ENCODE measurements around the gene BUD13.

Gene BUD13

DNA sequence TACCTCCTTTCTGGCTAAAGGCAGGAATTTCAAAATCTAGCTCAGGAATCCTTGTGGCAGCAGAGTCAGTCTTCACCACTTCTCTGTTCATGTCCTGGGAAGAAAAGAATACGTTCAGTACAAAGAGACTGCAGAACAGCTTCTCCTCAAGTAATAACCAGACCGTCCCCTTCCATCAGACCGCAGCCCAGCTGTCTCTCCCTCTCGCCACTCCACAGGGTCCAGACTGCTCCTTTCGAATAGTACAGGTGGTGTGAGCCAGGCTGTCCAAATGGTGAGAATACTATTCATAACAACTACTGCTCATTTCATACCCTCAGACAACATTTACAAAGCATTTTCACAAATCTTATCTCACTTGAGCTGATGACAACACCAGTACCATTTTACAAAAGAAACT lies 14.2 kb upstream of the BUD13 start:
- Histone ChIP-seq H3K9ac (ENCODE audit: low read length) (no peak overlapping the region), H2AFZ (ENCODE audit: insufficient read depth, low read length, poor library complexity) (no peak overlapping the region)
- no CpG with 5 or more reads among the region's 5 CpGs for WGBS (ENCODE audit: extremely low coverage, insufficient coverage, insufficient read length)

DNA sequence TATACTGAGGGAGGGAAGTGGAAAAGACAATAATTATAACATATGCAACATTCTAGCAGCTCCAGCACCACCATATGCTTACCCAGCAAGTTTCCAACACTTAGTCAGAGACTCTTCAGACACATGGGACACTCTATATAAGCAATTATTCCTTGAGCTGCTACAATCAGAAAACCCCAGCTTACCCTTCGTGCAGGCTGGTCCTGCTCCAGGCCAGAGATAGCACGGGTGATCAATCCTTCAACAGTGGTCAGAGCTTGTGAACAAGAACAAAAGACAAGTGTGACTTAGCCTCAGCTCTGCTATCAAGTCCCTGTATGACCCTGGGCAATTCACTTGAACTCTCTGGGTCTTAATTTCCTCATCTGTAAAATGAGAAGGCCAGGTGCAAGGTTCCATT lies 13.5 kb upstream of the BUD13 start:
- H3K9me3 ChIP-seq (ENCODE audit: insufficient read depth, low read depth, low read length): peaks cover 2% of the 10 kb centered on the region
- no peak overlapping the region for H2BK5ac ChIP-seq (ENCODE audit: low read depth, low read length, poor library complexity)
- peaks cover 13 to 16% of the 10 kb centered on the region in 2 experiments for H3K4me1 ChIP-seq (ENCODE audit: control insufficient read depth in 1 of 2, insufficient read depth in 2 of 2, low read length in 2 of 2)
- no peak overlapping the region for H4K12ac ChIP-seq (ENCODE audit: low read depth, low read length)
- no peak overlapping the region for H3K14ac ChIP-seq (ENCODE audit: low read length)
- H4K8ac ChIP-seq (ENCODE audit: low read depth, low read length): no peak overlapping the region
- H3K18ac ChIP-seq (ENCODE audit: low read length): no peak overlapping the region
- H2AFZ ChIP-seq (ENCODE audit: insufficient read depth, low read length, poor library complexity): no peak overlapping the region
- no peak overlapping the region for H3K4ac ChIP-seq (ENCODE audit: low read depth, low read length)
- H3K27me3 ChIP-seq (ENCODE audit: insufficient read depth, low read length): no peaks in the 10 kb centered on the region
- no peak for DNase-seq
- no peak overlapping the region for H2BK12ac ChIP-seq (ENCODE audit: low read length)
- WGBS (ENCODE audit: extremely low coverage, insufficient coverage, insufficient read length): no CpG with 5 or more reads among the region's 2 CpGs
- no peak overlapping the region for H3K27ac ChIP-seq (ENCODE audit: low read depth, low read length)
- H3K4me2 ChIP-seq (ENCODE audit: low read length): no peak overlapping the region
- H3K79me2 ChIP-seq (ENCODE audit: control insufficient read depth, insufficient read depth, low read length, poor library complexity): peaks cover 9% of the 10 kb centered on the region
- H3K23ac ChIP-seq (ENCODE audit: low read length): no peak overlapping the region
- peaks cover 29 to 41% of the 10 kb centered on the region in 2 experiments for H3K36me3 ChIP-seq (ENCODE audit: control insufficient read depth in 1 of 2, insufficient read depth in 2 of 2, low read length in 2 of 2)
- peaks cover 7% of the 10 kb centered on the region for H3K79me1 ChIP-seq (ENCODE audit: low read length)
- no peak overlapping the region for H2BK120ac ChIP-seq (ENCODE audit: insufficient read depth, low read length, poor library complexity)
- H4K91ac ChIP-seq (ENCODE audit: low read depth, low read length): no peak overlapping the region
- H2AK5ac ChIP-seq (ENCODE audit: low read length): no peak overlapping the region
- H3K4me3 ChIP-seq (ENCODE audit: low read depth, low read length): no peak overlapping the region
- H3K9ac ChIP-seq (ENCODE audit: low read length): no peak overlapping the region

More for the DNA sequence above, 14.2 kb upstream of the BUD13 start:
- no peak overlapping the region for H3K4me3 ChIP-seq (ENCODE audit: low read depth, low read length)
- peaks cover 9% of the 10 kb centered on the region for H3K79me2 ChIP-seq (ENCODE audit: control insufficient read depth, insufficient read depth, low read length, poor library complexity)
- peaks cover 7% of the 10 kb centered on the region for H3K79me1 ChIP-seq (ENCODE audit: low read length)
- no peak overlapping the region for H4K12ac ChIP-seq (ENCODE audit: low read depth, low read length)
- no peak overlapping the region for H3K18ac ChIP-seq (ENCODE audit: low read length)
- peak overlapping the region; percentile 96 for H3K4me2 ChIP-seq (ENCODE audit: low read length)
- no peak overlapping the region for H4K8ac ChIP-seq (ENCODE audit: low read depth, low read length)
- peaks cover 13 to 19% of the 10 kb centered on the region in 2 experiments for H3K4me1 ChIP-seq (ENCODE audit: control insufficient read depth in 1 of 2, insufficient read depth in 2 of 2, low read length in 2 of 2)
- DNase-seq: no peak
- H3K27me3 ChIP-seq (ENCODE audit: insufficient read depth, low read length): no peaks in the 10 kb centered on the region
- no peak overlapping the region for H2BK5ac ChIP-seq (ENCODE audit: low read depth, low read length, poor library complexity)
- no peak overlapping the region for H4K91ac ChIP-seq (ENCODE audit: low read depth, low read length)
- H2AK5ac ChIP-seq (ENCODE audit: low read length): no peak overlapping the region
- no peak overlapping the region for H2BK120ac ChIP-seq (ENCODE audit: insufficient read depth, low read length, poor library complexity)
- peaks cover 24 to 38% of the 10 kb centered on the region in 2 experiments for H3K36me3 ChIP-seq (ENCODE audit: control insufficient read depth in 1 of 2, insufficient read depth in 2 of 2, low read length in 2 of 2)
- no peak overlapping the region for H3K14ac ChIP-seq (ENCODE audit: low read length)
- H3K4ac ChIP-seq (ENCODE audit: low read depth, low read length): peak overlapping the region; percentile 93
- no peak overlapping the region for H3K27ac ChIP-seq (ENCODE audit: low read depth, low read length)
- peaks cover 2% of the 10 kb centered on the region for H3K9me3 ChIP-seq (ENCODE audit: insufficient read depth, low read depth, low read length)
- H2BK12ac ChIP-seq (ENCODE audit: low read length): no peak overlapping the region
- no peak overlapping the region for H3K23ac ChIP-seq (ENCODE audit: low read length)

DNA sequence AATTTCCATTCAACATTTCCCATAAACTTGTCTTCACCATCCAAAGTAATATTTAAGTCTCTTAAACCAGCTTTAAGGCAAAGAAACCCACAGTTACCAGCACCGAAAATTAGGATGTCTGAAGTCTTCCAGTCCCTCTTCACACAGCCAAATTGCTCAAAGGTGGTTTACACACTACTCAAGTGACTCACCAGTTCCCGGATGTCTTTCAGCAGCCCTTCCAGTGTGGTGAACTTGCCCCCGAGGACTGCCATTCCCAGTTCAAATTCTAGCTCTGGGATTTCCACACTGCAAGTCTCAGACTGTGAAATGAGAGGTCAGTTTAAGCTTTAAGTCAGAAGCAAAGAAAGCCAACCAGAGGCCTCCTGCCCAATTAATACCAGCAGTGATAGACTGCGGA lies 9.9 kb upstream of the BUD13 start:
- Histone ChIP-seq H3K79me1 (ENCODE audit: low read length) (peaks cover 2% of the 10 kb centered on the region), H3K4me3 (ENCODE audit: low read depth, low read length) (no peak overlapping the region), H4K91ac (ENCODE audit: low read depth, low read length) (no peak overlapping the region), H3K23ac (ENCODE audit: low read length) (no peak overlapping the region), H3K79me2 (ENCODE audit: control insufficient read depth, insufficient read depth, low read length, poor library complexity) (peaks cover 5% of the 10 kb centered on the region), H3K14ac (ENCODE audit: low read length) (no peak overlapping the region), H2AFZ (ENCODE audit: insufficient read depth, low read length, poor library complexity) (no peak overlapping the region), H2AK5ac (ENCODE audit: low read length) (no peak overlapping the region), H4K8ac (ENCODE audit: low read depth, low read length) (no peak overlapping the region), H4K12ac (ENCODE audit: low read depth, low read length) (no peak overlapping the region), H3K27ac (ENCODE audit: low read depth, low read length) (no peak overlapping the region), H2BK120ac (ENCODE audit: insufficient read depth, low read length, poor library complexity) (no peak overlapping the region), H3K18ac (ENCODE audit: low read length) (no peak overlapping the region), H3K4me1 (ENCODE audit: control insufficient read depth in 1 of 2, insufficient read depth in 2 of 2, low read length in 2 of 2) (peaks cover 4% of the 10 kb centered on the region in 2 experiments), H3K4me2 (ENCODE audit: low read length) (no peak overlapping the region), H2BK12ac (ENCODE audit: low read length) (no peak overlapping the region), H3K4ac (ENCODE audit: low read depth, low read length) (no peak overlapping the region), H2BK5ac (ENCODE audit: low read depth, low read length, poor library complexity) (no peak overlapping the region), H3K36me3 (ENCODE audit: control insufficient read depth in 1 of 2, insufficient read depth in 2 of 2, low read length in 2 of 2) (peaks cover 34 to 55% of the 10 kb centered on the region in 2 experiments), H3K9me3 (ENCODE audit: insufficient read depth, low read depth, low read length) (peaks cover 2% of the 10 kb centered on the region), H3K9ac (ENCODE audit: low read length) (no peak overlapping the region), H3K27me3 (ENCODE audit: insufficient read depth, low read length) (no peaks in the 10 kb centered on the region)
- DNase-seq: peak in 1 of 2 donors; percentile 23
- WGBS (ENCODE audit: extremely low coverage, insufficient coverage, insufficient read length): no CpG with 5 or more reads among the region's 4 CpGs

GRCh38 chr11:116778556-116778955 lies 5.8 kb upstream of the BUD13 start:
- H3K4me1 ChIP-seq (ENCODE audit: control insufficient read depth in 1 of 2, insufficient read depth in 2 of 2, low read length in 2 of 2): no peaks in the 10 kb centered on the region
- no peak overlapping the region for H3K27ac ChIP-seq (ENCODE audit: low read depth, low read length)
- no peak overlapping the region for H2AK5ac ChIP-seq (ENCODE audit: low read length)
- no peak overlapping the region for H2BK12ac ChIP-seq (ENCODE audit: low read length)
- H3K27me3 ChIP-seq (ENCODE audit: insufficient read depth, low read length): no peaks in the 10 kb centered on the region
- no peak overlapping the region for H3K4me3 ChIP-seq (ENCODE audit: low read depth, low read length)
- no peak overlapping the region for H2AFZ ChIP-seq (ENCODE audit: insufficient read depth, low read length, poor library complexity)
- no peak overlapping the region for H3K18ac ChIP-seq (ENCODE audit: low read length)
- no peak overlapping the region for H3K4ac ChIP-seq (ENCODE audit: low read depth, low read length)
- H2BK5ac ChIP-seq (ENCODE audit: low read depth, low read length, poor library complexity): no peak overlapping the region
- no peak overlapping the region for H3K4me2 ChIP-seq (ENCODE audit: low read length)
- no peak overlapping the region for H2BK120ac ChIP-seq (ENCODE audit: insufficient read depth, low read length, poor library complexity)
- no CpG with 5 or more reads among the region's 4 CpGs for WGBS (ENCODE audit: extremely low coverage, insufficient coverage, insufficient read length)
- no peak for DNase-seq
- H3K14ac ChIP-seq (ENCODE audit: low read length): no peak overlapping the region
- no peaks in the 10 kb centered on the region for H3K79me1 ChIP-seq (ENCODE audit: low read length)
- no peak overlapping the region for H4K91ac ChIP-seq (ENCODE audit: low read depth, low read length)
- no peak overlapping the region for H3K23ac ChIP-seq (ENCODE audit: low read length)
- H3K9me3 ChIP-seq (ENCODE audit: insufficient read depth, low read depth, low read length): no peaks in the 10 kb centered on the region
- H4K8ac ChIP-seq (ENCODE audit: low read depth, low read length): no peak overlapping the region
- H3K9ac ChIP-seq (ENCODE audit: low read length): no peak overlapping the region
- H3K36me3 ChIP-seq (ENCODE audit: control insufficient read depth in 1 of 2, insufficient read depth in 2 of 2, low read length in 2 of 2): peaks cover 20 to 37% of the 10 kb centered on the region in 2 experiments
- no peaks in the 10 kb centered on the region for H3K79me2 ChIP-seq (ENCODE audit: control insufficient read depth, insufficient read depth, low read length, poor library complexity)
- H4K12ac ChIP-seq (ENCODE audit: low read depth, low read length): no peak overlapping the region

Data from trophoblast cell (in vitro differentiated cells and primary cell).